Tibial nerve (tissue), 4 donors: Measurements from ENCODE around the gene CARD6. TPM values are rescaled to one million over a fixed set of nuclear protein-coding genes. Genes with fewer than 3 reads are reported as not detected.

Experiments
- DNase-seq, 2 donors: peaks; one replicate each; pipeline ENCODE4 v3.0.0-alpha.2; 2019; ENCODE audit warnings: low spot score in 2 of 2
- H3K27ac ChIP-seq, 4 donors: fragments of 200-600 bp; sonication (generic) in 3 of 4; one replicate each; pipeline ENCODE4 v1.5.1; 2017 to 2019; ENCODE audit warnings: mild to moderate bottlenecking in 1 of 4
- H3K27me3 ChIP-seq, 2 donors: fragments of 200-600 bp; sonication (generic) in 1 of 2; one replicate each; pipeline versions ENCODE4 v1.5.1 to v1.6.0; 2017 to 2019
- H3K36me3 ChIP-seq, 3 donors: fragments of 200-600 bp; sonication (generic); one replicate each; pipeline ENCODE4 v1.5.1; 2018 to 2019
- H3K4me1 ChIP-seq, 4 donors: fragments of 200-600 bp; sonication (generic) in 3 of 4; one replicate each; pipeline ENCODE4 v1.5.1; 2017 to 2019
- H3K4me3 ChIP-seq, 4 donors: fragments of 200-600 bp; sonication (generic) in 3 of 4; one replicate each; pipeline ENCODE4 v1.5.1; 2017 to 2019; ENCODE audit warnings: mild to moderate bottlenecking in 1 of 4, moderate library complexity in 1 of 4
- H3K9me3 ChIP-seq, 4 donors: fragments of 200-600 bp; sonication (generic) in 3 of 4; one replicate each; pipeline ENCODE4 v1.5.1; 2017 to 2019
- CTCF ChIP-seq, 5 experiments: fragments of 200-600 bp in 3 of 5; fragments of 450-650 bp in 2 of 5; sonication (generic) in 3 of 5; IDR thresholded peaks; one replicate each; pipeline ENCODE4 v1.5.1; 2016 to 2019; ENCODE audit warnings: antibody characterized with exemption in 5 of 5, mild to moderate bottlenecking in 3 of 5, moderate library complexity in 2 of 5
- EP300 ChIP-seq, 2 donors: sonication (generic); formaldehyde crosslinking; IDR thresholded peaks; one replicate each; pipeline ENCODE4 v1.6.1; 2017; ENCODE audit warnings: antibody characterized with exemption in 2 of 2, mild to moderate bottlenecking in 1 of 2
- POLR2A ChIP-seq, 2 donors: fragments of 450-650 bp; IDR thresholded peaks; one replicate each; pipeline ENCODE4 v1.6.1; 2017; ENCODE audit warnings: antibody characterized with exemption in 2 of 2, mild to moderate bottlenecking in 2 of 2, moderate library complexity in 2 of 2
- WGBS, 2 donors: methylation state at CpG; one replicate each; pipeline ENCODE4 v1.1.5; 2018; 5-methylcytosine and 5-hydroxymethylcytosine counted together
- total RNA-seq, 4 donors: library from RNA; depleted of rRNA; stranded (reverse); fragments of >200 nt; gene quantifications; one replicate each; pipeline ENCODE4 v1.1.0, GENCODE V29; 2016

CARD6 gene
- total RNA-seq, 4 donors from 2014 or later = 7.6 to 16.1 (median 11.3) TPM

- Histone ChIP-seq H3K36me3 (peaks cover 0 to 89% (median 22%) of the 10 kb centered on the region in 3 donors), H3K27me3 (no peaks in the 10 kb centered on the region), H3K9me3 (no peaks in the 10 kb centered on the region), H3K4me3 (no peak overlapping the region), H3K27ac (no peak overlapping the region), H3K4me1 (peaks cover 0 to 24% (median 13%) of the 10 kb centered on the region in 4 donors)
- WGBS, 2 donors = 89 to 92% methylated on average over 13 of the region's 13 CpGs
- no peak for DNase-seq
- TF ChIP-seq POLR2A (IDR thresholded peaks at IDR 0.05) (no peak), EP300 (IDR thresholded peaks at IDR 0.05) (no peak), CTCF (IDR thresholded peaks at IDR 0.05) (no peak)
These were observed 11.2 kb upstream of the CARD6 start for GRCh38 chr5:40829748-40830533.

- WGBS, 2 donors = 70 to 83% methylated on average over 4 of the region's 4 CpGs
These were observed 9.6 kb upstream of the CARD6 start for GRCh38 chr5:40831346-40832210.

GRCh38 chr5:40832345-40832744 is 8.8 kb upstream of the CARD6 start:
- H3K27me3 ChIP-seq = no peaks in the 10 kb centered on the region
- H3K9me3 ChIP-seq = no peaks in the 10 kb centered on the region
- TF ChIP-seq EP300 (IDR thresholded peaks at IDR 0.05) (no peak), CTCF (IDR thresholded peaks at IDR 0.05) (no peak), POLR2A (IDR thresholded peaks at IDR 0.05) (no peak)
- H3K27ac ChIP-seq = no peak overlapping the region
- WGBS, 2 donors = 83 to 86% methylated on average over 4 of the region's 4 CpGs
- H3K4me3 ChIP-seq = no peak overlapping the region
- H3K36me3 ChIP-seq = peaks cover 0 to 68% (median 22%) of the 10 kb centered on the region in 3 donors
- DNase-seq = no peak
- H3K4me1 ChIP-seq = peaks cover 0 to 32% (median 13%) of the 10 kb centered on the region in 4 donors

More at GRCh38 chr5:40831346-40832210, 9.6 kb upstream of the CARD6 start:
- TF ChIP-seq CTCF (IDR thresholded peaks at IDR 0.05) (no peak), POLR2A (IDR thresholded peaks at IDR 0.05) (no peak), EP300 (IDR thresholded peaks at IDR 0.05) (no peak)
- no peak overlapping the region for H3K27ac ChIP-seq
- peaks cover 0 to 32% (median 13%) of the 10 kb centered on the region in 4 donors for H3K4me1 ChIP-seq
- no peak overlapping the region for H3K4me3 ChIP-seq
- no peak for DNase-seq
- no peaks in the 10 kb centered on the region for H3K27me3 ChIP-seq
- no peaks in the 10 kb centered on the region for H3K9me3 ChIP-seq
- H3K36me3 ChIP-seq = peaks cover 0 to 76% (median 22%) of the 10 kb centered on the region in 3 donors

GRCh38 chr5:40833712-40834229 is 7.4 kb upstream of the CARD6 start:
- H3K36me3 ChIP-seq = peaks cover 0 to 54% (median 22%) of the 10 kb centered on the region in 3 donors
- TF ChIP-seq POLR2A (IDR thresholded peaks at IDR 0.05) = no peak
- TF ChIP-seq EP300 (IDR thresholded peaks at IDR 0.05) = no peak
- TF ChIP-seq CTCF (IDR thresholded peaks at IDR 0.05) = no peak
- H3K27me3 ChIP-seq = no peaks in the 10 kb centered on the region
- H3K9me3 ChIP-seq = no peaks in the 10 kb centered on the region
- H3K27ac ChIP-seq = peak overlapping the region in 3 of 4 donors; percentile 95 to 99 (median 98)
- peaks cover 0 to 32% (median 13%) of the 10 kb centered on the region in 4 donors for H3K4me1 ChIP-seq
- no peak for DNase-seq
- H3K4me3 ChIP-seq = peak overlapping the region; percentile 51 to 79 (median 56)
- WGBS, 2 donors = 63 to 67% methylated on average over 13 of the region's 13 CpGs
